Measurements from ENCODE around the gene MYBL2. TPM values are rescaled to one million over a fixed set of nuclear protein-coding genes. Genes with fewer than 3 reads are reported as not detected.

Gene MYBL2
- total RNA-seq, 1 experiment from 2014 or later: 28.6 TPM

- in situ Hi-C loops (cut with HindIII; ENCODE audit: low pct_unique_long_range_greater_than_20kb, low sequenced_read_pairs): no loop called here
- no peak for DNase-seq (ENCODE audit: low read depth)
Measured at GRCh38 chr20:43676368-43676767, 9.5 kb downstream of the MYBL2 start.

GRCh38 chr20:43680981-43681380 is 14.1 kb downstream of the MYBL2 start:
- in situ Hi-C loops (cut with HindIII; ENCODE audit: low pct_unique_long_range_greater_than_20kb, low sequenced_read_pairs): no loop called here
- DNase-seq (ENCODE audit: low read depth): no peak

GRCh38 chr20:43681468-43681942 is 14.6 kb downstream of the MYBL2 start:
- in situ Hi-C loops (cut with HindIII; ENCODE audit: low pct_unique_long_range_greater_than_20kb, low sequenced_read_pairs): no loop called here
- no peak for DNase-seq (ENCODE audit: low read depth)

- DNase-seq (ENCODE audit: low read depth): no peak
- in situ Hi-C loops (cut with HindIII; ENCODE audit: low pct_unique_long_range_greater_than_20kb, low sequenced_read_pairs): no loop called here
Measured at GRCh38 chr20:43681991-43682410, 15.1 kb downstream of the MYBL2 start.

GRCh38 chr20:43682446-43682845 is 15.5 kb downstream of the MYBL2 start:
- no peak for DNase-seq (ENCODE audit: low read depth)
- in situ Hi-C loops (cut with HindIII; ENCODE audit: low pct_unique_long_range_greater_than_20kb, low sequenced_read_pairs): no loop called here

- in situ Hi-C loops (cut with HindIII; ENCODE audit: low pct_unique_long_range_greater_than_20kb, low sequenced_read_pairs): no loop called here
- DNase-seq (ENCODE audit: low read depth): no peak
Measured at GRCh38 chr20:43686820-43687219, 19.9 kb downstream of the MYBL2 start.

- no peak for DNase-seq (ENCODE audit: low read depth)
- in situ Hi-C loops (cut with HindIII; ENCODE audit: low pct_unique_long_range_greater_than_20kb, low sequenced_read_pairs): no loop called here
Measured at GRCh38 chr20:43689165-43689564, 22.3 kb downstream of the MYBL2 start.

GRCh38 chr20:43690943-43691598 is 24.2 kb downstream of the MYBL2 start:
- DNase-seq (ENCODE audit: low read depth): no peak
- in situ Hi-C loops (cut with HindIII; ENCODE audit: low pct_unique_long_range_greater_than_20kb, low sequenced_read_pairs): no loop called here

GRCh38 chr20:43691928-43692524 is 25.1 kb downstream of the MYBL2 start:
- peak; percentile 38 for DNase-seq (ENCODE audit: low read depth)
- in situ Hi-C loops (cut with HindIII; ENCODE audit: low pct_unique_long_range_greater_than_20kb, low sequenced_read_pairs): no loop called here

GRCh38 chr20:43694763-43695162 is 27.8 kb downstream of the MYBL2 start:
- in situ Hi-C loops (cut with HindIII; ENCODE audit: low pct_unique_long_range_greater_than_20kb, low sequenced_read_pairs): no loop called here
- no peak for DNase-seq (ENCODE audit: low read depth)

- no peak for DNase-seq (ENCODE audit: low read depth)
- in situ Hi-C loops (cut with HindIII; ENCODE audit: low pct_unique_long_range_greater_than_20kb, low sequenced_read_pairs): no loop called here
Measured at GRCh38 chr20:43695571-43695970, 28.7 kb downstream of the MYBL2 start.

- in situ Hi-C loops (cut with HindIII; ENCODE audit: low pct_unique_long_range_greater_than_20kb, low sequenced_read_pairs): no loop called here
- DNase-seq (ENCODE audit: low read depth): no peak
Measured at GRCh38 chr20:43699941-43700565, 33.1 kb downstream of the MYBL2 start.

- in situ Hi-C loops (cut with HindIII; ENCODE audit: low pct_unique_long_range_greater_than_20kb, low sequenced_read_pairs): no loop called here
- DNase-seq (ENCODE audit: low read depth): no peak
Measured at GRCh38 chr20:43700627-43701026, 33.7 kb downstream of the MYBL2 start.

GRCh38 chr20:43702502-43702901 is 35.6 kb downstream of the MYBL2 start:
- DNase-seq (ENCODE audit: low read depth): no peak

GRCh38 chr20:43710370-43711044 is 43.6 kb downstream of the MYBL2 start:
- in situ Hi-C loops (cut with HindIII; ENCODE audit: low pct_unique_long_range_greater_than_20kb, low sequenced_read_pairs): no loop called here
- DNase-seq (ENCODE audit: low read depth): no peak

More at GRCh38 chr20:43702502-43702901, 35.6 kb downstream of the MYBL2 start:
- in situ Hi-C loops (cut with HindIII; ENCODE audit: low pct_unique_long_range_greater_than_20kb, low sequenced_read_pairs): no loop called here

GRCh38 chr20:43711098-43711654 is 44.3 kb downstream of the MYBL2 start:
- in situ Hi-C loops (cut with HindIII; ENCODE audit: low pct_unique_long_range_greater_than_20kb, low sequenced_read_pairs): no loop called here

GRCh38 chr20:43715044-43715443 is 48.1 kb downstream of the MYBL2 start:
- no peak for DNase-seq (ENCODE audit: low read depth)
- in situ Hi-C loops (cut with HindIII; ENCODE audit: low pct_unique_long_range_greater_than_20kb, low sequenced_read_pairs): no loop called here

More at GRCh38 chr20:43711098-43711654, 44.3 kb downstream of the MYBL2 start:
- DNase-seq (ENCODE audit: low read depth): no peak

- DNase-seq (ENCODE audit: low read depth): no peak
- in situ Hi-C loops (cut with HindIII; ENCODE audit: low pct_unique_long_range_greater_than_20kb, low sequenced_read_pairs): no loop called here
Measured at GRCh38 chr20:43715511-43715910, 48.6 kb downstream of the MYBL2 start.

GRCh38 chr20:43716123-43716522 is 49.2 kb downstream of the MYBL2 start:
- no peak for DNase-seq (ENCODE audit: low read depth)
- in situ Hi-C loops (cut with HindIII; ENCODE audit: low pct_unique_long_range_greater_than_20kb, low sequenced_read_pairs): no loop called here
